Measurements from ENCODE around the gene FRMD5. TPM values are rescaled to one million over a fixed set of nuclear protein-coding genes. Genes with fewer than 3 reads are reported as not detected.
"Not testable (repeated sequence)": the region's sequence is repeated elsewhere in the genome, so short reads cannot be mapped to it uniquely, and the experiment has no call there.

Gene FRMD5
- polyA plus RNA-seq, 3 donors = not detected

DNA sequence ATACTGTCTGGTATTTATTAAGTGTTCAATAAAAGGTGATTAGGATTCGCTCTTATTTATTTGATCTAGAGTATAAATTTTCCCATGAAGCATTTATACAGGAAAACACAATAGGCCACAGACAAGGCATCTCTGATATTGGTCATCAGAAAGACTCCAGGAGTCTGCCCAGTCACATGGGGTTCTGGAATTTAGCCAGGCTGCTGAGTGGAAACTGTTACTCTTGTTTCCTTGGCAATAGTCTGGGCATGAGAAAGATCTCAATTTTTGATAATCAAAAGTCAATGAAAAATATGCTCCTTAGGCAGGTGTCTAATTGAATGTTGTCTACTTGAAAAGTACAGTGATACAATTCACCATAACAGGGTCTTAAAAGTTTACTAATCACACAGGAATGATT lies 161.2 kb downstream of the FRMD5 start:
- Mint-ChIP-seq H3K27me3 (ENCODE audit: low read depth in 3 of 3) (peaks cover 5 to 10% (median 8%) of the 10 kb centered on the region in 3 donors), H3K27ac (no peak overlapping the region), H3K4me3 (no peak overlapping the region), H3K36me3 (no peaks in the 10 kb centered on the region), H3K4me1 (no peaks in the 10 kb centered on the region), H3K9me3 (peaks cover 0 to 6% (median 1%) of the 10 kb centered on the region in 7 donors)
- intact Hi-C loops (cut with micrococcal nuclease) = no loop called here
- Histone ChIP-seq H3K79me2 (ENCODE audit: insufficient read depth, low read length) (no peaks in the 10 kb centered on the region), H3K36me3 (replicated peaks in 1 of 2; ENCODE audit: control insufficient read depth in 1 of 2, insufficient read depth in 2 of 2, low read length in 2 of 2) (no peaks in the 10 kb centered on the region), H3K4me3 (replicated peaks in 1 of 3; ENCODE audit: low read depth in 2 of 3, low read length in 3 of 3) (no peak overlapping the region), H3K4me1 (ENCODE audit: control insufficient read depth in 1 of 2, insufficient read depth in 2 of 2, low read length in 2 of 2) (no peaks in the 10 kb centered on the region), H2AFZ (ENCODE audit: insufficient read depth, low read depth, low read length, poor library complexity, severe bottlenecking) (no peak overlapping the region), H3K27me3 (ENCODE audit: control insufficient read depth in 2 of 2, insufficient read depth in 2 of 2, low read length in 2 of 2) (peaks cover 0 to 5% of the 10 kb centered on the region in 2 donors), H3K27ac (ENCODE audit: low read depth in 1 of 2, low read length in 2 of 2) (no peak overlapping the region), H4K20me1 (ENCODE audit: insufficient read depth, low read length) (no peaks in the 10 kb centered on the region), H3K4me2 (replicated peaks; ENCODE audit: extremely low read depth, low read length, poor library complexity, severe bottlenecking) (no peak overlapping the region), H3K9me3 (replicated peaks in 1 of 2; ENCODE audit: control insufficient read depth in 1 of 2, insufficient read depth in 1 of 2, low read length in 2 of 2) (no peaks in the 10 kb centered on the region), H3K9ac (ENCODE audit: insufficient read depth, low read length, poor library complexity, severe bottlenecking) (no peak overlapping the region)
- TF ChIP-seq, protein P1, sequence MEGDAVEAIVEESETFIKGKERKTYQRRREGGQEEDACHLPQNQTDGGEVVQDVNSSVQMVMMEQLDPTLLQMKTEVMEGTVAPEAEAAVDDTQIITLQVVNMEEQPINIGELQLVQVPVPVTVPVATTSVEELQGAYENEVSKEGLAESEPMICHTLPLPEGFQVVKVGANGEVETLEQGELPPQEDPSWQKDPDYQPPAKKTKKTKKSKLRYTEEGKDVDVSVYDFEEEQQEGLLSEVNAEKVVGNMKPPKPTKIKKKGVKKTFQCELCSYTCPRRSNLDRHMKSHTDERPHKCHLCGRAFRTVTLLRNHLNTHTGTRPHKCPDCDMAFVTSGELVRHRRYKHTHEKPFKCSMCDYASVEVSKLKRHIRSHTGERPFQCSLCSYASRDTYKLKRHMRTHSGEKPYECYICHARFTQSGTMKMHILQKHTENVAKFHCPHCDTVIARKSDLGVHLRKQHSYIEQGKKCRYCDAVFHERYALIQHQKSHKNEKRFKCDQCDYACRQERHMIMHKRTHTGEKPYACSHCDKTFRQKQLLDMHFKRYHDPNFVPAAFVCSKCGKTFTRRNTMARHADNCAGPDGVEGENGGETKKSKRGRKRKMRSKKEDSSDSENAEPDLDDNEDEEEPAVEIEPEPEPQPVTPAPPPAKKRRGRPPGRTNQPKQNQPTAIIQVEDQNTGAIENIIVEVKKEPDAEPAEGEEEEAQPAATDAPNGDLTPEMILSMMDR (IDR thresholded peaks at IDR 0.05) = no peak
- WGBS (ENCODE audit: insufficient coverage) = no CpG with 5 or more reads among the region's 1 CpG
- DNase-seq = no peak

DNA sequence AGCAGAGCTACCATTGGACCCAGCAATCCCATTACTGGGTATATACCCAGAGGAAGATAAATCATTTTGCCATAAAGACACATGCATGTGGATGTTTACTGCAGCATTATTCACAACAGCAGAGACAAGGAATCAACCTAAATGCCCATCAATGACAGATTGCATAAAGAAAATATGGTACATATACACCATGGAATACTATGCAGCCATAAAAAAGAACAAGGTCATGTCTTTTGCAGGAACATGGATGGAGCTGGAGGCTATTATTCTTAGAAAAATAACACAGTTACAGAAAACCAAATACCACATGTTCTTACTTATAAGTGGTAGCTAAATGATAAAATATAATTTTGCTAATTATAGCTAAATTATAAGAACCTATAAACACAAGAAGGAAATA lies 162.3 kb downstream of the FRMD5 start:
- H4K20me1 ChIP-seq (ENCODE audit: insufficient read depth, low read length); H2AFZ ChIP-seq (ENCODE audit: insufficient read depth, low read depth, low read length, poor library complexity, severe bottlenecking); H3K4me3 ChIP-seq (replicated peaks in 1 of 3; ENCODE audit: low read depth in 2 of 3, low read length in 3 of 3); H3K27me3 ChIP-seq (ENCODE audit: control insufficient read depth in 2 of 2, insufficient read depth in 2 of 2, low read length in 2 of 2); H3K9me3 ChIP-seq (replicated peaks in 1 of 2; ENCODE audit: control insufficient read depth in 1 of 2, insufficient read depth in 1 of 2, low read length in 2 of 2); H3K4me1 ChIP-seq (ENCODE audit: control insufficient read depth in 1 of 2, insufficient read depth in 2 of 2, low read length in 2 of 2); H3K27ac Mint-ChIP-seq; intact Hi-C loops (cut with micrococcal nuclease); H3K9me3 Mint-ChIP-seq; H3K36me3 Mint-ChIP-seq; H3K9ac ChIP-seq (ENCODE audit: insufficient read depth, low read length, poor library complexity, severe bottlenecking); H3K4me2 ChIP-seq (replicated peaks; ENCODE audit: extremely low read depth, low read length, poor library complexity, severe bottlenecking); DNase-seq; H3K79me2 ChIP-seq (ENCODE audit: insufficient read depth, low read length); H3K36me3 ChIP-seq (replicated peaks in 1 of 2; ENCODE audit: control insufficient read depth in 1 of 2, insufficient read depth in 2 of 2, low read length in 2 of 2); H3K4me1 Mint-ChIP-seq; H3K27ac ChIP-seq (ENCODE audit: low read depth in 1 of 2, low read length in 2 of 2); H3K4me3 Mint-ChIP-seq: not testable (repeated sequence)
- H3K27me3 Mint-ChIP-seq (ENCODE audit: low read depth in 3 of 3) = peaks cover 5 to 12% (median 10%) of the 10 kb centered on the region in 3 donors
